Superior temporal gyrus (tissue), 1 donor: ENCODE measurements around the gene IL3RA.
"Not testable (repeated sequence)": the region's sequence is repeated elsewhere in the genome, so short reads cannot be mapped to it uniquely, and the experiment has no call there.

Experiments used
- DNase-seq: peaks from one replicate; pipeline ENCODE4 v3.0.0-alpha.2; 2016; ENCODE audit errors: extremely low spot score

The IL3RA gene

GRCh38 chrX:1336331-1336943 lies at the start of gene IL3RA:
Gene IL3RA (plus strand): TSS chrX:1336785. CDS start chrX:1341766, 4,981 bp downstream.
- peak; percentile 35 for DNase-seq

- no peak for DNase-seq
Observed at GRCh38 chrX:1289535-1289934, 47.0 kb upstream of the IL3RA start.

- DNase-seq = no peak
Observed at GRCh38 chrX:1291110-1291740, 45.4 kb upstream of the IL3RA start.

GRCh38 chrX:1292575-1293290 lies 43.9 kb upstream of the IL3RA start:
- no peak for DNase-seq

GRCh38 chrX:1294301-1295067 lies 42.1 kb upstream of the IL3RA start:
- no peak for DNase-seq

- DNase-seq = no peak
Observed at GRCh38 chrX:1295550-1295949, 41.0 kb upstream of the IL3RA start.

GRCh38 chrX:1297591-1297990 lies 39.0 kb upstream of the IL3RA start:
- not testable (repeated sequence) for DNase-seq

GRCh38 chrX:1300449-1300848 lies 36.1 kb upstream of the IL3RA start:
- DNase-seq = no peak

GRCh38 chrX:1305411-1305810 lies 31.2 kb upstream of the IL3RA start:
- DNase-seq = no peak

GRCh38 chrX:1306909-1307625 lies 29.5 kb upstream of the IL3RA start:
- no peak for DNase-seq

- no peak for DNase-seq
Observed at GRCh38 chrX:1307626-1308340, 28.8 kb upstream of the IL3RA start.

GRCh38 chrX:1308476-1308875 lies 28.1 kb upstream of the IL3RA start:
- DNase-seq = no peak

GRCh38 chrX:1308917-1309316 lies 27.7 kb upstream of the IL3RA start:
- DNase-seq = not testable (repeated sequence)

- no peak for DNase-seq
Observed at GRCh38 chrX:1313788-1314187, 22.8 kb upstream of the IL3RA start.

GRCh38 chrX:1316527-1316926 lies 20.1 kb upstream of the IL3RA start:
- peak; percentile 12 for DNase-seq

- DNase-seq = no peak
Observed at GRCh38 chrX:1321674-1322073, 14.9 kb upstream of the IL3RA start.

GRCh38 chrX:1322393-1322792 lies 14.2 kb upstream of the IL3RA start:
- no peak for DNase-seq

GRCh38 chrX:1323315-1323714 lies 13.3 kb upstream of the IL3RA start:
- no peak for DNase-seq

GRCh38 chrX:1325515-1326116 lies 11.0 kb upstream of the IL3RA start:
- DNase-seq = no peak

- DNase-seq = no peak
Observed at GRCh38 chrX:1327651-1328304, 8.8 kb upstream of the IL3RA start.
